HepG2 (cell line): ENCODE measurements around the gene ANGPTL2. TPM values are rescaled to one million over a fixed set of nuclear protein-coding genes. Genes with fewer than 3 reads are reported as not detected.

Source experiments
- ATAC-seq: fragments of 200-7000 bp; cut with Tn5 transposase; 3 replicates; pipeline ENCODE4 v1.9.1; 2020; ENCODE audit warnings: mild to moderate bottlenecking, moderate library complexity
- BruUV-seq: library from RNA; stranded (reverse); fragments of 400-500 nt; replicated peaks from 2 replicates; lab custom pipeline; 2021; lab: Mats Ljungman, UMichigan
- CTCF ChIA-PET: fragments of 300-600 bp; formaldehyde crosslinking; extraction: SDS; loops from one replicate; lab custom pipeline; 2021; ENCODE audit warnings: low total read pairs, inconsistent platforms, low intra/inter-chr PET ratio; lab: Yijun Ruan, JAX
- POLR2A ChIA-PET: fragments of 350-600 bp; sonication (Branson Sonifier 250); formaldehyde crosslinking; loops from one replicate; lab custom pipeline; 2020; ENCODE audit warnings: antibody characterized with exemption, inconsistent platforms; lab: Yijun Ruan, JAX
- DNase-seq: peaks from one replicate; pipeline ENCODE4 v3.0.0-alpha.2; 2015; ENCODE audit warnings: low spot score
- FAIRE-seq: peaks from 3 replicates; lab custom pipeline; 2011; peaks lifted over from hg19 to GRCh38; lab: Jason Lieb, UNC
- H2AFZ ChIP-seq: one replicate; pipeline ENCODE4 v1.6.1; 2011; ENCODE audit warnings: low read length, inconsistent platforms
- H3K27ac ChIP-seq: fragments of 300-600 bp; 3 replicates; pipeline ENCODE4 v1.8.0; 2011; ENCODE audit warnings: mixed run types, mild to moderate bottlenecking, mixed read lengths, low read length, inconsistent platforms; ENCODE audit not compliant: insufficient read depth; ENCODE audit errors: extremely low read length
- H3K27me3 ChIP-seq, 2 experiments: fragments of 200-600 bp in 1 of 2; 2 replicates in 1 of 2; 3 replicates in 1 of 2; pipeline versions ENCODE4 v1.6.0 to v1.8.0; 2011; ENCODE audit warnings: low read length in 2 of 2, mild to moderate bottlenecking in 2 of 2, moderate library complexity in 2 of 2, inconsistent platforms in 1 of 2; ENCODE audit not compliant: insufficient read depth in 2 of 2, control insufficient read depth in 1 of 2
- H3K36me3 ChIP-seq, 2 experiments: fragments of 200-600 bp in 1 of 2; replicated peaks in 1 of 2; 2 replicates in 1 of 2; 3 replicates in 1 of 2; pipeline versions ENCODE4 v1.5.1 to v1.8.0; 2011; ENCODE audit warnings: low read length in 2 of 2, inconsistent platforms in 1 of 2; ENCODE audit not compliant: insufficient read depth in 2 of 2, control insufficient read depth in 1 of 2
- H3K4me1 ChIP-seq: 2 replicates; pipeline ENCODE4 v1.5.1; 2012; ENCODE audit warnings: low read length, inconsistent platforms; ENCODE audit not compliant: insufficient read depth
- H3K4me2 ChIP-seq: 2 replicates; pipeline ENCODE4 v1.6.0; 2011; ENCODE audit warnings: low read depth, low read length, inconsistent platforms
- H3K4me3 ChIP-seq, 3 experiments: fragments of 200-600 bp in 1 of 3; sonication (generic), shearing (Covaris generic) in 1 of 3; replicated peaks in 1 of 3; 2 replicates each; pipeline ENCODE4 v1.5.1; 2011 to 2016; ENCODE audit warnings: low read length in 3 of 3, inconsistent platforms in 2 of 3, low read depth in 2 of 3, mild to moderate bottlenecking in 2 of 3, control low read depth in 1 of 3, mixed read lengths in 1 of 3; ENCODE audit not compliant: insufficient read depth in 1 of 3
- H3K79me2 ChIP-seq: one replicate; pipeline ENCODE4 v1.6.1; 2011; ENCODE audit warnings: low read length, inconsistent platforms; ENCODE audit not compliant: insufficient read depth
- H3K9ac ChIP-seq: 2 replicates; pipeline ENCODE4 v1.6.0; 2011; ENCODE audit warnings: mild to moderate bottlenecking, low read depth, low read length, inconsistent platforms; ENCODE audit not compliant: insufficient read depth
- H3K9me3 ChIP-seq: 2 replicates; pipeline ENCODE4 v1.5.1; 2012; ENCODE audit warnings: mild to moderate bottlenecking, low read length
- H4K20me1 ChIP-seq: 2 replicates; pipeline ENCODE4 v1.6.0; 2011; ENCODE audit warnings: inconsistent platforms, mild to moderate bottlenecking, low read length, moderate library complexity; ENCODE audit not compliant: insufficient read depth
- AHR ChIP-seq: IDR thresholded peaks from 2 replicates; pipeline ENCODE4 v1.6.1; 2018; ENCODE audit warnings: missing genetic modification reagents, missing compliant biosample characterization
- CREM ChIP-seq, 2 experiments: sonication (generic) in 1 of 2; formaldehyde crosslinking in 1 of 2; IDR thresholded peaks; 2 replicates each; pipeline versions ENCODE4 v1.4.0 to v1.6.1; 2016 to 2020; ENCODE audit warnings: antibody characterized with exemption in 1 of 2, mild to moderate bottlenecking in 1 of 2, missing genetic modification reagents in 1 of 2
- E2F2 ChIP-seq: sonication (generic); formaldehyde crosslinking; IDR thresholded peaks from 2 replicates; pipeline ENCODE4 v1.4.0; 2020; ENCODE audit warnings: missing genetic modification reagents, borderline replicate concordance
- SALL1 ChIP-seq: sonication (generic); formaldehyde crosslinking; IDR thresholded peaks from 2 replicates; pipeline ENCODE4 v1.8.0; 2022; ENCODE audit warnings: mild to moderate bottlenecking, missing genetic modification reagents
- SNRNP70 ChIP-seq: fragments of 200-400 bp; formaldehyde crosslinking; IDR thresholded peaks from 2 replicates; pipeline ENCODE4 v1.6.1; 2017; ENCODE audit warnings: mild to moderate bottlenecking, low read depth, low read length, moderate library complexity
- SRSF9 ChIP-seq: fragments of 200-400 bp; formaldehyde crosslinking; IDR thresholded peaks from 2 replicates; pipeline ENCODE4 v1.6.1; 2018; ENCODE audit warnings: borderline replicate concordance, mild to moderate bottlenecking, low read depth, low read length; ENCODE audit not compliant: insufficient read depth, poor library complexity, severe bottlenecking
- ZHX1 ChIP-seq: sonication (generic); formaldehyde crosslinking; IDR thresholded peaks from 2 replicates; pipeline ENCODE4 v1.8.1; 2022; ENCODE audit warnings: low read depth, mild to moderate bottlenecking, missing genetic modification reagents
- ZNF207 ChIP-seq: fragments of 450-650 bp; IDR thresholded peaks from 2 replicates; pipeline ENCODE4 v1.6.1; 2016; ENCODE audit warnings: antibody characterized with exemption, borderline replicate concordance
- ZNF451 ChIP-seq: sonication (generic); formaldehyde crosslinking; IDR thresholded peaks from 2 replicates; pipeline ENCODE4 v1.5.0; 2020; ENCODE audit warnings: mild to moderate bottlenecking, missing genetic modification reagents
- ZNF512B ChIP-seq: sonication (generic); formaldehyde crosslinking; IDR thresholded peaks from 2 replicates; pipeline ENCODE4 v1.5.1; 2020; ENCODE audit warnings: missing genetic modification reagents, mild to moderate bottlenecking, borderline replicate concordance
- ZNF775 ChIP-seq: sonication (generic); formaldehyde crosslinking; IDR thresholded peaks from 2 replicates; pipeline ENCODE4 v1.4.0; 2020; ENCODE audit warnings: missing genetic modification reagents, mild to moderate bottlenecking, moderate library complexity, borderline replicate concordance
- WGBS: methylation state at CpG from one replicate; pipeline ENCODE4 v1.1.6; 2017; ENCODE audit warnings: low lambda C conversion rate; 5-methylcytosine and 5-hydroxymethylcytosine counted together
- in situ Hi-C: cut with HindIII; loops from 2 replicates; pipeline ENCODE4 v1.10.0; 2017; ENCODE audit warnings: low pct_unique_long_range_greater_than_20kb; ENCODE audit not compliant: extremely low pct_ligation_motif_present
- intact Hi-C: fragments of 100-400 bp; cut with micrococcal nuclease; formaldehyde crosslinking; loops from one replicate; pipeline ENCODE4 v1.10.0; 2022; ENCODE audit not compliant: unreplicated experiment
- polyA plus RNA-seq, 8 experiments: library from polyadenylated mRNA; depleted of rRNA in 3 of 8; stranded (reverse) in 7 of 8; unstranded in 1 of 8; fragments of >200 nt; fragmentation: Illumina TruSeq in 4 of 8; extraction: Trizol in 4 of 8; gene quantifications; 2 replicates each; pipeline versions ENCODE4 v1.2.1 to v1.2.3, GENCODE V29; 2011 to 2016; ENCODE audit warnings: low read depth in 4 of 8, missing spikeins in 1 of 8, mixed read lengths in 1 of 8; ENCODE audit not compliant: insufficient read depth in 1 of 8
- total RNA-seq, 5 experiments: library from RNA; depleted of rRNA; stranded (reverse); fragments of >200 nt; fragmentation: Illumina TruSeq; extraction: Trizol; gene quantifications; 2 replicates each; pipeline ENCODE4 v1.2.3, GENCODE V29; 2016; ENCODE audit warnings: low read depth in 1 of 5

The ANGPTL2 gene
- total and polyA plus RNA-seq, 2 of the 13 experiments (the other 11 are each of a cell fraction or from before 2014, with no cell fraction given): 0.91 to 21.0 TPM

- FAIRE-seq (no peak), DNase-seq (no peak), ATAC-seq (no peak)
- no peaks in the 10 kb centered on the region for H3K36me3 ChIP-seq
- H3K79me2 ChIP-seq: no peaks in the 10 kb centered on the region
- H3K4me1 ChIP-seq: peaks cover 3% of the 10 kb centered on the region
- H3K9me3 ChIP-seq: no peaks in the 10 kb centered on the region
- H3K4me2 ChIP-seq: no peak overlapping the region
- in situ Hi-C loops (no loop called here), intact Hi-C loops (no loop called here)
- H3K4me3 ChIP-seq: no peak overlapping the region
- ChIA-PET CTCF (no interaction called here), POLR2A (no interaction called here)
- no TSS peak for BruUV-seq
- H2AFZ ChIP-seq: no peak overlapping the region
- H3K27ac ChIP-seq: no peak overlapping the region
- no peaks in the 10 kb centered on the region for H4K20me1 ChIP-seq
- WGBS: 60% methylated on average over 1 of the region's 5 CpGs
- TF ChIP-seq ZHX1: no peak
- no peak for TF ChIP-seq SALL1 (CRISPR knock-in tag)
- H3K27me3 ChIP-seq: no peaks in the 10 kb centered on the region
- H3K9ac ChIP-seq: no peak overlapping the region
Measured at GRCh38 chr9:127154003-127154389, 31.6 kb upstream of the ANGPTL2 start.

- Histone ChIP-seq H3K27ac (no peak overlapping the region), H3K9me3 (no peaks in the 10 kb centered on the region), H3K79me2 (no peaks in the 10 kb centered on the region), H3K9ac (no peak overlapping the region), H4K20me1 (no peaks in the 10 kb centered on the region), H3K4me1 (no peaks in the 10 kb centered on the region), H3K36me3 (no peaks in the 10 kb centered on the region), H3K4me3 (no peak overlapping the region), H3K4me2 (no peak overlapping the region), H3K27me3 (no peaks in the 10 kb centered on the region), H2AFZ (no peak overlapping the region)
- CTCF ChIA-PET: no interaction called here
- no peak for FAIRE-seq
- no TSS peak for BruUV-seq
- POLR2A ChIA-PET: no interaction called here
- ATAC-seq: no peak
- WGBS: 85% methylated on average over 4 of the region's 4 CpGs
- intact Hi-C loops (no loop called here), in situ Hi-C loops (no loop called here)
- no peak for DNase-seq
- TF ChIP-seq ZNF207 (no peak), ZNF451 (CRISPR knock-in tag) (no peak), ZNF512B (no peak), SNRNP70 (no peak), ZNF775 (CRISPR knock-in tag) (no peak), E2F2 (CRISPR knock-in tag) (no peak), CREM (IDR thresholded peaks at IDR 0.05) (no peak), CREM (CRISPR knock-in tag; IDR thresholded peaks at IDR 0.05) (no peak), AHR (CRISPR knock-in tag) (no peak), SRSF9 (no peak)
Measured at GRCh38 chr9:127153501-127153900, 31.1 kb upstream of the ANGPTL2 start.
